Measurements from ENCODE around the gene NEDD4L. TPM values are rescaled to one million over a fixed set of nuclear protein-coding genes. Genes with fewer than 3 reads are reported as not detected.

The NEDD4L gene
- total and polyA plus RNA-seq, 10 of the 15 experiments (the other 5 are each of a cell fraction or from before 2014, with no cell fraction given): 7.4 to 24.0 (median 17.7) TPM

GRCh38 chr18:58201268-58201667 lies 157.2 kb downstream of the NEDD4L start (continued):
- TF ChIP-seq TARDBP (IDR thresholded peaks at IDR 0.05; ENCODE audit: borderline replicate concordance) (no peak), MLLT1 (IDR thresholded peaks at IDR 0.05) (no peak), DPF2 (IDR thresholded peaks at IDR 0.05) (no peak), KLF5 (IDR thresholded peaks at IDR 0.05; ENCODE audit: partially characterized antibody) (no peak)
- TF ChIP-seq, protein P1, sequence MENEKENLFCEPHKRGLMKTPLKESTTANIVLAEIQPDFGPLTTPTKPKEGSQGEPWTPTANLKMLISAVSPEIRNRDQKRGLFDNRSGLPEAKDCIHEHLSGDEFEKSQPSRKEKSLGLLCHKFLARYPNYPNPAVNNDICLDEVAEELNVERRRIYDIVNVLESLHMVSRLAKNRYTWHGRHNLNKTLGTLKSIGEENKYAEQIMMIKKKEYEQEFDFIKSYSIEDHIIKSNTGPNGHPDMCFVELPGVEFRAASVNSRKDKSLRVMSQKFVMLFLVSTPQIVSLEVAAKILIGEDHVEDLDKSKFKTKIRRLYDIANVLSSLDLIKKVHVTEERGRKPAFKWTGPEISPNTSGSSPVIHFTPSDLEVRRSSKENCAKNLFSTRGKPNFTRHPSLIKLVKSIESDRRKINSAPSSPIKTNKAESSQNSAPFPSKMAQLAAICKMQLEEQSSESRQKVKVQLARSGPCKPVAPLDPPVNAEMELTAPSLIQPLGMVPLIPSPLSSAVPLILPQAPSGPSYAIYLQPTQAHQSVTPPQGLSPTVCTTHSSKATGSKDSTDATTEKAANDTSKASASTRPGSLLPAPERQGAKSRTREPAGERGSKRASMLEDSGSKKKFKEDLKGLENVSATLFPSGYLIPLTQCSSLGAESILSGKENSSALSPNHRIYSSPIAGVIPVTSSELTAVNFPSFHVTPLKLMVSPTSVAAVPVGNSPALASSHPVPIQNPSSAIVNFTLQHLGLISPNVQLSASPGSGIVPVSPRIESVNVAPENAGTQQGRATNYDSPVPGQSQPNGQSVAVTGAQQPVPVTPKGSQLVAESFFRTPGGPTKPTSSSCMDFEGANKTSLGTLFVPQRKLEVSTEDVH (IDR thresholded peaks at IDR 0.05; ENCODE audit: low read depth, partially characterized antibody): no peak

GRCh38 chr18:58201733-58202730 lies 158.0 kb downstream of the NEDD4L start:
- intact Hi-C loops (cut with micrococcal nuclease; ENCODE audit: unreplicated experiment): no loop called here
- CTCF ChIA-PET: interaction anchor here (0.6 to 1.3 kb wide), 4 partner anchors 21 to 77 kb away, joined by 3 to 7 read pairs (median 3); no protein-coding TSS in a partner anchor
- Histone ChIP-seq H2AFZ (ENCODE audit: control insufficient read depth, low read depth, low read length) (no peak overlapping the region), H3K9ac (ENCODE audit: control insufficient read depth, insufficient read depth, low read length) (no peak overlapping the region), H3K27ac (ENCODE audit: control insufficient read depth, insufficient read depth) (no peak overlapping the region), H3K4me2 (ENCODE audit: control insufficient read depth, insufficient read depth) (no peak overlapping the region), H3K4me1 (ENCODE audit: control insufficient read depth, insufficient read depth, low read length) (no peaks in the 10 kb centered on the region), H3K79me2 (ENCODE audit: control insufficient read depth, insufficient read depth, low read length) (no peaks in the 10 kb centered on the region), H4K20me1 (ENCODE audit: control insufficient read depth, insufficient read depth) (no peaks in the 10 kb centered on the region), H3K27me3 (replicated peaks in 1 of 2; ENCODE audit: control insufficient read depth in 2 of 2, insufficient read depth in 2 of 2, low read length in 1 of 2) (no peaks in the 10 kb centered on the region), H3K36me3 (ENCODE audit: control insufficient read depth in 2 of 2, insufficient read depth in 2 of 2, low read length in 1 of 2) (no peaks in the 10 kb centered on the region), H3K4me3 (no peak overlapping the region), H3K9me3 (replicated peaks; ENCODE audit: control insufficient read depth, insufficient read depth, low read length) (no peaks in the 10 kb centered on the region)
- WGBS (ENCODE audit: insufficient coverage, insufficient replicate concordance, low lambda C conversion rate, missing lambda C conversion rate): 61% methylated on average over 11 of the region's 11 CpGs
- TF ChIP-seq MXI1 (IDR thresholded peaks at IDR 0.05; ENCODE audit: low read depth, low read length): no peak
- TF ChIP-seq CBFB (IDR thresholded peaks at IDR 0.05; ENCODE audit: low read depth): no peak
- no peak for TF ChIP-seq BMI1 (IDR thresholded peaks at IDR 0.05; ENCODE audit: borderline replicate concordance)
- no peak for TF ChIP-seq KLF5 (IDR thresholded peaks at IDR 0.05; ENCODE audit: partially characterized antibody)
- TF ChIP-seq, protein P2, sequence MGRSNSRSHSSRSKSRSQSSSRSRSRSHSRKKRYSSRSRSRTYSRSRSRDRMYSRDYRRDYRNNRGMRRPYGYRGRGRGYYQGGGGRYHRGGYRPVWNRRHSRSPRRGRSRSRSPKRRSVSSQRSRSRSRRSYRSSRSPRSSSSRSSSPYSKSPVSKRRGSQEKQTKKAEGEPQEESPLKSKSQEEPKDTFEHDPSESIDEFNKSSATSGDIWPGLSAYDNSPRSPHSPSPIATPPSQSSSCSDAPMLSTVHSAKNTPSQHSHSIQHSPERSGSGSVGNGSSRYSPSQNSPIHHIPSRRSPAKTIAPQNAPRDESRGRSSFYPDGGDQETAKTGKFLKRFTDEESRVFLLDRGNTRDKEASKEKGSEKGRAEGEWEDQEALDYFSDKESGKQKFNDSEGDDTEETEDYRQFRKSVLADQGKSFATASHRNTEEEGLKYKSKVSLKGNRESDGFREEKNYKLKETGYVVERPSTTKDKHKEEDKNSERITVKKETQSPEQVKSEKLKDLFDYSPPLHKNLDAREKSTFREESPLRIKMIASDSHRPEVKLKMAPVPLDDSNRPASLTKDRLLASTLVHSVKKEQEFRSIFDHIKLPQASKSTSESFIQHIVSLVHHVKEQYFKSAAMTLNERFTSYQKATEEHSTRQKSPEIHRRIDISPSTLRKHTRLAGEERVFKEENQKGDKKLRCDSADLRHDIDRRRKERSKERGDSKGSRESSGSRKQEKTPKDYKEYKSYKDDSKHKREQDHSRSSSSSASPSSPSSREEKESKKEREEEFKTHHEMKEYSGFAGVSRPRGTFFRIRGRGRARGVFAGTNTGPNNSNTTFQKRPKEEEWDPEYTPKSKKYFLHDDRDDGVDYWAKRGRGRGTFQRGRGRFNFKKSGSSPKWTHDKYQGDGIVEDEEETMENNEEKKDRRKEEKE (IDR thresholded peaks at IDR 0.05): no peak
- no peak for TF ChIP-seq SREBF1 (IDR thresholded peaks at IDR 0.05; ENCODE audit: low read length)
- FAIRE-seq: no peak
- RAD21 ChIA-PET (ENCODE audit: unreplicated experiment): interaction anchor here (0.9 to 1.8 kb wide), 6 partner anchors 20 to 562 kb away, joined by 3 to 5 read pairs (median 3); no protein-coding TSS in a partner anchor
- in situ Hi-C loops (cut with MboI): no loop called here
- no peak for ATAC-seq
- no TSS peak for BruUV-seq (replicated peaks)
- SMC1A ChIA-PET (ENCODE audit: uncharacterized antibody, unreplicated experiment): interaction anchor here (0.9 to 5.7 kb wide), 8 partner anchors 9 to 47 kb away, joined by 3 to 42 read pairs (median 4); no protein-coding TSS in a partner anchor
- POLR2A ChIA-PET: interaction anchor here (1.0 to 1.1 kb wide), 2 partner anchors 13 to 19 kb away, joined by 3 read pairs; no protein-coding TSS in a partner anchor
- no peak for DNase-seq (ENCODE audit: low read depth, low spot score)
